Body of pancreas (tissue), 4 donors: ENCODE results near the gene LEMD2.

ENCODE experiments used
- POLR2A ChIP-seq, 3 donors: fragments of 450-650 bp; IDR thresholded peaks; one replicate each; pipeline ENCODE4 v1.6.1; 2016; ENCODE audit warnings: antibody characterized with exemption in 3 of 3, mild to moderate bottlenecking in 2 of 3
- TF ChIP-seq, protein P1 (sequence below), 7 experiments: fragments of 450-650 bp in 4 of 7; fragments of 200-600 bp in 3 of 7; sonication (generic) in 3 of 7; IDR thresholded peaks; one replicate each; pipeline ENCODE4 v1.5.1; 2016 to 2019; ENCODE audit warnings: antibody characterized with exemption in 7 of 7

DNA sequence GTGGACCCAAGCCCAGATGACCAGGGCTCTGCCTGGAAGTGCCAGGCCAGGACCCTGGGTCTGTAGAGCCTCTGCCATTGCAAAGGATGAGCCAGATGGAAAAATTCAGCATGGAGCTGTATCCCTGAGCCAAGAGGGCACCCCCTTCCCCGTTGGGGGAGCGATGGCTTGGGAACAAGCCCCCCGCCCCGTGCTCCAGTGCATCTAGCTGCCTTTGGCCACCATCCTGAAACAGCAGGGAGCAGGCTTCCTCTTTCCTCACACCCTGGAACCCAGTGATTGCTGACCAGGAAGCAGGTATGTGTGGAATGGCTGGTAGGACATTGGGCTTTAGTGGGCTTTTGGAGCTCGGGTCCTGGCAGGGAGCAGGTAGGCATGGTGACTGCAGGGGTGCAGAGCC, 12.7 kb upstream of the LEMD2 start:
- TF ChIP-seq, protein P1, sequence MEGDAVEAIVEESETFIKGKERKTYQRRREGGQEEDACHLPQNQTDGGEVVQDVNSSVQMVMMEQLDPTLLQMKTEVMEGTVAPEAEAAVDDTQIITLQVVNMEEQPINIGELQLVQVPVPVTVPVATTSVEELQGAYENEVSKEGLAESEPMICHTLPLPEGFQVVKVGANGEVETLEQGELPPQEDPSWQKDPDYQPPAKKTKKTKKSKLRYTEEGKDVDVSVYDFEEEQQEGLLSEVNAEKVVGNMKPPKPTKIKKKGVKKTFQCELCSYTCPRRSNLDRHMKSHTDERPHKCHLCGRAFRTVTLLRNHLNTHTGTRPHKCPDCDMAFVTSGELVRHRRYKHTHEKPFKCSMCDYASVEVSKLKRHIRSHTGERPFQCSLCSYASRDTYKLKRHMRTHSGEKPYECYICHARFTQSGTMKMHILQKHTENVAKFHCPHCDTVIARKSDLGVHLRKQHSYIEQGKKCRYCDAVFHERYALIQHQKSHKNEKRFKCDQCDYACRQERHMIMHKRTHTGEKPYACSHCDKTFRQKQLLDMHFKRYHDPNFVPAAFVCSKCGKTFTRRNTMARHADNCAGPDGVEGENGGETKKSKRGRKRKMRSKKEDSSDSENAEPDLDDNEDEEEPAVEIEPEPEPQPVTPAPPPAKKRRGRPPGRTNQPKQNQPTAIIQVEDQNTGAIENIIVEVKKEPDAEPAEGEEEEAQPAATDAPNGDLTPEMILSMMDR (IDR thresholded peaks at IDR 0.05), result no peak
- TF ChIP-seq POLR2A (IDR thresholded peaks at IDR 0.05), result no peak
